ENCODE measurements around the gene VAMP8.

Gene VAMP8

GRCh38 chr2:85585781-85586105 is 8.4 kb downstream of the VAMP8 start:
- no peak overlapping the region for H3K4ac ChIP-seq (ENCODE audit: low read depth, low read length)
- H3K27ac ChIP-seq (ENCODE audit: low read depth, low read length): no peak overlapping the region
- H3K4me3 ChIP-seq (ENCODE audit: low read depth, low read length): no peak overlapping the region
- DNase-seq: peak; percentile 73 to 93
- no peak overlapping the region for H3K18ac ChIP-seq (ENCODE audit: low read length)
- H4K12ac ChIP-seq (ENCODE audit: low read depth, low read length): no peak overlapping the region
- H3K23ac ChIP-seq (ENCODE audit: low read length): no peak overlapping the region
- H2BK5ac ChIP-seq (ENCODE audit: low read depth, low read length, poor library complexity): no peak overlapping the region
- H3K9me3 ChIP-seq (ENCODE audit: insufficient read depth, low read depth, low read length): no peaks in the 10 kb centered on the region
- no peak overlapping the region for H4K91ac ChIP-seq (ENCODE audit: low read depth, low read length)
- no peak overlapping the region for H2BK120ac ChIP-seq (ENCODE audit: insufficient read depth, low read length, poor library complexity)
- H2AK5ac ChIP-seq (ENCODE audit: low read length): no peak overlapping the region
- H2BK12ac ChIP-seq (ENCODE audit: low read length): no peak overlapping the region
- no peak overlapping the region for H3K4me2 ChIP-seq (ENCODE audit: low read length)
- H3K4me1 ChIP-seq (ENCODE audit: control insufficient read depth in 1 of 2, insufficient read depth in 2 of 2, low read length in 2 of 2): peaks cover 23 to 27% of the 10 kb centered on the region in 2 experiments
- H2AFZ ChIP-seq (ENCODE audit: insufficient read depth, low read length, poor library complexity): no peak overlapping the region
- no peak overlapping the region for H3K9ac ChIP-seq (ENCODE audit: low read length)
- H3K27me3 ChIP-seq (ENCODE audit: insufficient read depth, low read length): no peaks in the 10 kb centered on the region
- no peaks in the 10 kb centered on the region for H3K79me2 ChIP-seq (ENCODE audit: control insufficient read depth, insufficient read depth, low read length, poor library complexity)
- H3K14ac ChIP-seq (ENCODE audit: low read length): no peak overlapping the region
- no peak overlapping the region for H4K8ac ChIP-seq (ENCODE audit: low read depth, low read length)
- peaks cover 4% of the 10 kb centered on the region for H3K79me1 ChIP-seq (ENCODE audit: low read length)
- peaks cover 7 to 8% of the 10 kb centered on the region in 2 experiments for H3K36me3 ChIP-seq (ENCODE audit: control insufficient read depth in 1 of 2, insufficient read depth in 2 of 2, low read length in 2 of 2)
- WGBS (ENCODE audit: extremely low coverage, insufficient coverage, insufficient read length): no CpG with 5 or more reads among the region's 1 CpG

- Histone ChIP-seq H3K27me3 (ENCODE audit: insufficient read depth, low read length) (no peaks in the 10 kb centered on the region), H3K4me1 (ENCODE audit: control insufficient read depth in 1 of 2, insufficient read depth in 2 of 2, low read length in 2 of 2) (peaks cover 23 to 31% of the 10 kb centered on the region in 2 experiments), H4K12ac (ENCODE audit: low read depth, low read length) (no peak overlapping the region), H3K79me1 (ENCODE audit: low read length) (peaks cover 4% of the 10 kb centered on the region), H2AK5ac (ENCODE audit: low read length) (no peak overlapping the region), H3K79me2 (ENCODE audit: control insufficient read depth, insufficient read depth, low read length, poor library complexity) (no peaks in the 10 kb centered on the region), H3K14ac (ENCODE audit: low read length) (no peak overlapping the region), H2BK5ac (ENCODE audit: low read depth, low read length, poor library complexity) (no peak overlapping the region), H3K23ac (ENCODE audit: low read length) (no peak overlapping the region), H2AFZ (ENCODE audit: insufficient read depth, low read length, poor library complexity) (no peak overlapping the region), H4K91ac (ENCODE audit: low read depth, low read length) (no peak overlapping the region), H3K9me3 (ENCODE audit: insufficient read depth, low read depth, low read length) (no peaks in the 10 kb centered on the region), H3K4ac (ENCODE audit: low read depth, low read length) (no peak overlapping the region), H2BK12ac (ENCODE audit: low read length) (no peak overlapping the region), H3K4me2 (ENCODE audit: low read length) (no peak overlapping the region), H3K4me3 (ENCODE audit: low read depth, low read length) (no peak overlapping the region), H3K27ac (ENCODE audit: low read depth, low read length) (peak overlapping the region; percentile 9), H3K36me3 (ENCODE audit: control insufficient read depth in 1 of 2, insufficient read depth in 2 of 2, low read length in 2 of 2) (no peaks in the 10 kb centered on the region), H2BK120ac (ENCODE audit: insufficient read depth, low read length, poor library complexity) (no peak overlapping the region), H3K18ac (ENCODE audit: low read length) (no peak overlapping the region), H4K8ac (ENCODE audit: low read depth, low read length) (no peak overlapping the region), H3K9ac (ENCODE audit: low read length) (no peak overlapping the region)
- WGBS (ENCODE audit: extremely low coverage, insufficient coverage, insufficient read length): no CpG with 5 or more reads among the region's 4 CpGs
- DNase-seq: peak; percentile 34 to 50
Measured at GRCh38 chr2:85588236-85588635, 10.8 kb downstream of the VAMP8 start.

- H4K8ac ChIP-seq (ENCODE audit: low read depth, low read length): no peak overlapping the region
- DNase-seq: no peak
- no peak overlapping the region for H2AFZ ChIP-seq (ENCODE audit: insufficient read depth, low read length, poor library complexity)
- no peak overlapping the region for H2AK5ac ChIP-seq (ENCODE audit: low read length)
- no peaks in the 10 kb centered on the region for H3K9me3 ChIP-seq (ENCODE audit: insufficient read depth, low read depth, low read length)
- no peaks in the 10 kb centered on the region for H3K27me3 ChIP-seq (ENCODE audit: insufficient read depth, low read length)
- no peak overlapping the region for H2BK120ac ChIP-seq (ENCODE audit: insufficient read depth, low read length, poor library complexity)
- no peak overlapping the region for H3K4ac ChIP-seq (ENCODE audit: low read depth, low read length)
- peaks cover 4% of the 10 kb centered on the region for H3K79me1 ChIP-seq (ENCODE audit: low read length)
- no peak overlapping the region for H4K12ac ChIP-seq (ENCODE audit: low read depth, low read length)
- H3K4me2 ChIP-seq (ENCODE audit: low read length): no peak overlapping the region
- no peak overlapping the region for H3K27ac ChIP-seq (ENCODE audit: low read depth, low read length)
- H3K14ac ChIP-seq (ENCODE audit: low read length): no peak overlapping the region
- no peak overlapping the region for H4K91ac ChIP-seq (ENCODE audit: low read depth, low read length)
- H3K4me3 ChIP-seq (ENCODE audit: low read depth, low read length): no peak overlapping the region
- WGBS (ENCODE audit: extremely low coverage, insufficient coverage, insufficient read length): no CpG with 5 or more reads among the region's 4 CpGs
- peaks cover 23 to 31% of the 10 kb centered on the region in 2 experiments for H3K4me1 ChIP-seq (ENCODE audit: control insufficient read depth in 1 of 2, insufficient read depth in 2 of 2, low read length in 2 of 2)
- no peaks in the 10 kb centered on the region for H3K79me2 ChIP-seq (ENCODE audit: control insufficient read depth, insufficient read depth, low read length, poor library complexity)
- no peak overlapping the region for H2BK5ac ChIP-seq (ENCODE audit: low read depth, low read length, poor library complexity)
- H3K18ac ChIP-seq (ENCODE audit: low read length): no peak overlapping the region
- H3K23ac ChIP-seq (ENCODE audit: low read length): no peak overlapping the region
- no peaks in the 10 kb centered on the region for H3K36me3 ChIP-seq (ENCODE audit: control insufficient read depth in 1 of 2, insufficient read depth in 2 of 2, low read length in 2 of 2)
- H2BK12ac ChIP-seq (ENCODE audit: low read length): no peak overlapping the region
- H3K9ac ChIP-seq (ENCODE audit: low read length): no peak overlapping the region
Measured at GRCh38 chr2:85588645-85589044, 11.3 kb downstream of the VAMP8 start.

- H3K9me3 ChIP-seq (ENCODE audit: insufficient read depth, low read depth, low read length): no peaks in the 10 kb centered on the region
- no peak overlapping the region for H4K12ac ChIP-seq (ENCODE audit: low read depth, low read length)
- no peak overlapping the region for H2BK12ac ChIP-seq (ENCODE audit: low read length)
- DNase-seq: no peak
- H3K36me3 ChIP-seq (ENCODE audit: control insufficient read depth in 1 of 2, insufficient read depth in 2 of 2, low read length in 2 of 2): no peaks in the 10 kb centered on the region
- no peak overlapping the region for H3K18ac ChIP-seq (ENCODE audit: low read length)
- H2BK5ac ChIP-seq (ENCODE audit: low read depth, low read length, poor library complexity): no peak overlapping the region
- H2AK5ac ChIP-seq (ENCODE audit: low read length): no peak overlapping the region
- no peak overlapping the region for H3K4me3 ChIP-seq (ENCODE audit: low read depth, low read length)
- peaks cover 23 to 31% of the 10 kb centered on the region in 2 experiments for H3K4me1 ChIP-seq (ENCODE audit: control insufficient read depth in 1 of 2, insufficient read depth in 2 of 2, low read length in 2 of 2)
- H3K79me2 ChIP-seq (ENCODE audit: control insufficient read depth, insufficient read depth, low read length, poor library complexity): no peaks in the 10 kb centered on the region
- H3K9ac ChIP-seq (ENCODE audit: low read length): no peak overlapping the region
- H3K23ac ChIP-seq (ENCODE audit: low read length): no peak overlapping the region
- no peak overlapping the region for H3K14ac ChIP-seq (ENCODE audit: low read length)
- no peak overlapping the region for H3K4me2 ChIP-seq (ENCODE audit: low read length)
- H3K27ac ChIP-seq (ENCODE audit: low read depth, low read length): no peak overlapping the region
- H3K79me1 ChIP-seq (ENCODE audit: low read length): peaks cover 4% of the 10 kb centered on the region
- no peak overlapping the region for H4K91ac ChIP-seq (ENCODE audit: low read depth, low read length)
- WGBS (ENCODE audit: extremely low coverage, insufficient coverage, insufficient read length): no CpG with 5 or more reads among the region's 4 CpGs
- H3K4ac ChIP-seq (ENCODE audit: low read depth, low read length): no peak overlapping the region
- no peak overlapping the region for H2BK120ac ChIP-seq (ENCODE audit: insufficient read depth, low read length, poor library complexity)
- H3K27me3 ChIP-seq (ENCODE audit: insufficient read depth, low read length): no peaks in the 10 kb centered on the region
- H2AFZ ChIP-seq (ENCODE audit: insufficient read depth, low read length, poor library complexity): no peak overlapping the region
- no peak overlapping the region for H4K8ac ChIP-seq (ENCODE audit: low read depth, low read length)
Measured at GRCh38 chr2:85589181-85589580, 11.8 kb downstream of the VAMP8 start.
